ENCODE data around the gene TNPO3.

TNPO3 gene

GRCh38 chr7:128931965-128932861 is 122.7 kb downstream of the TNPO3 start:
- DNase-seq (ENCODE audit: extremely low read depth, low read depth), result no peak
- TF ChIP-seq CTCF (IDR thresholded peaks at IDR 0.05; ENCODE audit: low read depth, low read length), result no peak

- TF ChIP-seq CTCF (IDR thresholded peaks at IDR 0.05; ENCODE audit: low read depth, low read length), result no peak
- no peak for DNase-seq (ENCODE audit: extremely low read depth, low read depth)
These were observed 123.6 kb downstream of the TNPO3 start for GRCh38 chr7:128931190-128931798.

GRCh38 chr7:128928882-128929788 is 125.8 kb downstream of the TNPO3 start:
- no peak for DNase-seq (ENCODE audit: extremely low read depth, low read depth)

GRCh38 chr7:128928159-128928813 is 126.6 kb downstream of the TNPO3 start:
- TF ChIP-seq CTCF (IDR thresholded peaks at IDR 0.05; ENCODE audit: low read depth, low read length), result no peak
- no peak for DNase-seq (ENCODE audit: extremely low read depth, low read depth)

More at GRCh38 chr7:128928882-128929788, 125.8 kb downstream of the TNPO3 start:
- no peak for TF ChIP-seq CTCF (IDR thresholded peaks at IDR 0.05; ENCODE audit: low read depth, low read length)

- no peak for DNase-seq (ENCODE audit: extremely low read depth, low read depth)
These were observed 130.0 kb downstream of the TNPO3 start for GRCh38 chr7:128924707-128925588.

More at GRCh38 chr7:128924707-128925588, 130.0 kb downstream of the TNPO3 start:
- no peak for TF ChIP-seq CTCF (IDR thresholded peaks at IDR 0.05; ENCODE audit: low read depth, low read length)

Data from AG09319 (cell line).